Pulmonary artery endothelial cell (primary cell): Measurements from ENCODE around the gene ARID5B. TPM values are rescaled to one million over a fixed set of nuclear protein-coding genes. Genes with fewer than 3 reads are reported as not detected.
A peak's percentile ranks its signal among the peaks of the same experiment; 100 is the strongest.

Experiments
- DNase-seq: peaks from one replicate; pipeline ENCODE4 v3.0.0-alpha.2; 2011; ENCODE audit warnings: low read depth, low spot score
- total RNA-seq: library from RNA; depleted of rRNA; stranded (reverse); fragments of >200 nt; gene quantifications from 2 replicates; pipeline ENCODE4 v1.2.3, GENCODE V29; 2014

ARID5B gene
- total RNA-seq, 1 donor from 2014 or later: 4.6 TPM

- no peak for DNase-seq
Measured at GRCh38 chr10:62049624-62050345, 148.3 kb downstream of the ARID5B start.

- no peak for DNase-seq
Measured at GRCh38 chr10:62050346-62050892, 148.9 kb downstream of the ARID5B start.

GRCh38 chr10:62050893-62051433 is 149.5 kb downstream of the ARID5B start:
- DNase-seq: peak; percentile 61

- DNase-seq: no peak
Measured at GRCh38 chr10:62052276-62052675, 150.8 kb downstream of the ARID5B start.

- DNase-seq: no peak
Measured at GRCh38 chr10:62053860-62054259, 152.4 kb downstream of the ARID5B start.

- DNase-seq: no peak
Measured at GRCh38 chr10:62054408-62054807, 152.9 kb downstream of the ARID5B start.

GRCh38 chr10:62054830-62055229 is 153.3 kb downstream of the ARID5B start:
- DNase-seq: no peak

GRCh38 chr10:62056219-62056618 is 154.7 kb downstream of the ARID5B start:
- DNase-seq: no peak

GRCh38 chr10:62056698-62057097 is 155.2 kb downstream of the ARID5B start:
- no peak for DNase-seq

GRCh38 chr10:62057359-62057758 is 155.9 kb downstream of the ARID5B start:
- DNase-seq: no peak

GRCh38 chr10:62057850-62058249 is 156.4 kb downstream of the ARID5B start:
- DNase-seq: no peak

- DNase-seq: no peak
Measured at GRCh38 chr10:62058476-62058875, 157.0 kb downstream of the ARID5B start.

GRCh38 chr10:62058896-62059216 is 157.4 kb downstream of the ARID5B start:
- DNase-seq: no peak

GRCh38 chr10:62059217-62059920 is 157.9 kb downstream of the ARID5B start:
- no peak for DNase-seq

- no peak for DNase-seq
Measured at GRCh38 chr10:62062028-62062427, 160.5 kb downstream of the ARID5B start.

- no peak for DNase-seq
Measured at GRCh38 chr10:62062752-62063512, 161.4 kb downstream of the ARID5B start.

- no peak for DNase-seq
Measured at GRCh38 chr10:62063795-62064472, 162.4 kb downstream of the ARID5B start.

- no peak for DNase-seq
Measured at GRCh38 chr10:62067560-62067959, 166.1 kb downstream of the ARID5B start.

GRCh38 chr10:62068464-62068863 is 167.0 kb downstream of the ARID5B start:
- DNase-seq: no peak

GRCh38 chr10:62069452-62070178 is 168.1 kb downstream of the ARID5B start:
- no peak for DNase-seq
